ENCODE results near the gene HTRA1. TPM values are rescaled to one million over a fixed set of nuclear protein-coding genes. Genes with fewer than 3 reads are reported as not detected.

Gene HTRA1
- total and polyA plus RNA-seq, 10 of the 15 experiments (the other 5 are each of a cell fraction or from before 2014, with no cell fraction given), result 0.13 TPM; not detected in 9

GRCh38 chr10:122499012-122499411, 37.7 kb downstream of the HTRA1 start (continued):
- TF ChIP-seq, protein P1, sequence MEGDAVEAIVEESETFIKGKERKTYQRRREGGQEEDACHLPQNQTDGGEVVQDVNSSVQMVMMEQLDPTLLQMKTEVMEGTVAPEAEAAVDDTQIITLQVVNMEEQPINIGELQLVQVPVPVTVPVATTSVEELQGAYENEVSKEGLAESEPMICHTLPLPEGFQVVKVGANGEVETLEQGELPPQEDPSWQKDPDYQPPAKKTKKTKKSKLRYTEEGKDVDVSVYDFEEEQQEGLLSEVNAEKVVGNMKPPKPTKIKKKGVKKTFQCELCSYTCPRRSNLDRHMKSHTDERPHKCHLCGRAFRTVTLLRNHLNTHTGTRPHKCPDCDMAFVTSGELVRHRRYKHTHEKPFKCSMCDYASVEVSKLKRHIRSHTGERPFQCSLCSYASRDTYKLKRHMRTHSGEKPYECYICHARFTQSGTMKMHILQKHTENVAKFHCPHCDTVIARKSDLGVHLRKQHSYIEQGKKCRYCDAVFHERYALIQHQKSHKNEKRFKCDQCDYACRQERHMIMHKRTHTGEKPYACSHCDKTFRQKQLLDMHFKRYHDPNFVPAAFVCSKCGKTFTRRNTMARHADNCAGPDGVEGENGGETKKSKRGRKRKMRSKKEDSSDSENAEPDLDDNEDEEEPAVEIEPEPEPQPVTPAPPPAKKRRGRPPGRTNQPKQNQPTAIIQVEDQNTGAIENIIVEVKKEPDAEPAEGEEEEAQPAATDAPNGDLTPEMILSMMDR (IDR thresholded peaks at IDR 0.05 in 2 of 3, conservative IDR thresholded peaks at IDR 0.05 in 1 of 3; ENCODE audit: control insufficient read depth in 2 of 3, extremely low read depth in 1 of 3, insufficient read depth in 1 of 3, low read depth in 3 of 3, low read length in 3 of 3), result no peak

DNA sequence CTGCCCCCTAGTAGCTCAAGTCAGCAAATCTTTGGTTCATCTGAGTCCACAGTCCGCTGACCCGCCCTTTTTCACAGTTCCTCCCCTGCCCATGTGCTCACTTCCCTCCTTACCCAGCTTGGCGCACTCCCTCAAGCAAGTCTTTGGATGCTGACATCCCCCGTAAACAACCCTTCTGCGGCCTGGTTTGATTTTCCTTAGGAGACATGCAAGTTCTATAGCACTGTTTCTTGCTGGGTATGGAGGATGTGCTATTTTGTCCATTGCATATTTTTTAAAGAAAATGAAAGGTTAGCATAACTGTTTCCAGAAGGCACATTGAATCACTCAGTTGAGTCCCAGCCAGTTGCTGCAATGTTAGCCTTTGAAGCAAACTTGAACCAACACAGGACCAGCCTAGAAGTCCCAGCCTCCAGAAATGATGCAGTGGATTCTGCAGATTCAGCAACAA, 38.2 kb downstream of the HTRA1 start:
- no peaks in the 10 kb centered on the region for H3K79me2 ChIP-seq (ENCODE audit: control insufficient read depth, insufficient read depth, low read length)
- BruUV-seq (replicated peaks), result no TSS peak
- no peaks in the 10 kb centered on the region for H3K4me1 ChIP-seq (ENCODE audit: control insufficient read depth, insufficient read depth, low read length)
- DNase-seq (ENCODE audit: low read depth, low spot score) (no peak), FAIRE-seq (no peak), ATAC-seq (no peak)
- H4K20me1 ChIP-seq (ENCODE audit: control insufficient read depth, insufficient read depth), result no peaks in the 10 kb centered on the region
- H3K36me3 ChIP-seq (ENCODE audit: control insufficient read depth in 2 of 2, insufficient read depth in 2 of 2, low read length in 1 of 2), result no peaks in the 10 kb centered on the region
- H3K9me3 ChIP-seq (replicated peaks; ENCODE audit: control insufficient read depth, insufficient read depth, low read length), result no peaks in the 10 kb centered on the region
- WGBS (ENCODE audit: insufficient coverage, insufficient replicate concordance, low lambda C conversion rate, missing lambda C conversion rate), result 29% methylated on average over 5 of the region's 5 CpGs
- SMC1A ChIA-PET (ENCODE audit: uncharacterized antibody, unreplicated experiment), result no interaction called here
- H3K4me3 ChIP-seq, result no peak overlapping the region
- intact Hi-C loops (cut with micrococcal nuclease; ENCODE audit: unreplicated experiment), result no loop called here
- RAD21 ChIA-PET (ENCODE audit: unreplicated experiment), result no interaction called here
- H2AFZ ChIP-seq (ENCODE audit: control insufficient read depth, low read depth, low read length), result no peak overlapping the region
- in situ Hi-C loops (cut with MboI), result no loop called here
- CTCF ChIA-PET, result no interaction called here
- POLR2A ChIA-PET, result no interaction called here
- H3K27me3 ChIP-seq (replicated peaks in 1 of 2; ENCODE audit: control insufficient read depth in 2 of 2, insufficient read depth in 2 of 2, low read length in 1 of 2), result peaks cover 0 to 3% of the 10 kb centered on the region in 2 experiments
- H3K9ac ChIP-seq (ENCODE audit: control insufficient read depth, insufficient read depth, low read length), result no peak overlapping the region
- H3K4me2 ChIP-seq (ENCODE audit: control insufficient read depth, insufficient read depth), result no peak overlapping the region
- H3K27ac ChIP-seq (ENCODE audit: control insufficient read depth, insufficient read depth), result no peak overlapping the region
- TF ChIP-seq, protein P2, sequence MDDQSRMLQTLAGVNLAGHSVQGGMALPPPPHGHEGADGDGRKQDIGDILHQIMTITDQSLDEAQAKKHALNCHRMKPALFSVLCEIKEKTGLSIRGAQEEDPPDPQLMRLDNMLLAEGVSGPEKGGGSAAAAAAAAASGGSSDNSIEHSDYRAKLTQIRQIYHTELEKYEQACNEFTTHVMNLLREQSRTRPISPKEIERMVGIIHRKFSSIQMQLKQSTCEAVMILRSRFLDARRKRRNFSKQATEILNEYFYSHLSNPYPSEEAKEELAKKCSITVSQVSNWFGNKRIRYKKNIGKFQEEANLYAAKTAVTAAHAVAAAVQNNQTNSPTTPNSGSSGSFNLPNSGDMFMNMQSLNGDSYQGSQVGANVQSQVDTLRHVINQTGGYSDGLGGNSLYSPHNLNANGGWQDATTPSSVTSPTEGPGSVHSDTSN (IDR thresholded peaks at IDR 0.05; ENCODE audit: insufficient replicate concordance, low read depth, low read length), result no peak
- TF ChIP-seq IKZF1 (conservative IDR thresholded peaks at IDR 0.05), result no peak
- TF ChIP-seq ZNF384 (IDR thresholded peaks at IDR 0.05; ENCODE audit: borderline replicate concordance, low read depth, low read length), result no peak
- no peak for TF ChIP-seq MYC (IDR thresholded peaks at IDR 0.05; ENCODE audit: insufficient read depth, insufficient read length, insufficient replicate concordance, low read length, severe bottlenecking)
- no peak for TF ChIP-seq MTA3 (IDR thresholded peaks at IDR 0.05; ENCODE audit: borderline replicate concordance, low read length)
- no peak for TF ChIP-seq BCLAF1 (IDR thresholded peaks at IDR 0.05)
- no peak for TF ChIP-seq CBX3 (IDR thresholded peaks at IDR 0.05; ENCODE audit: borderline replicate concordance, low read depth)
- TF ChIP-seq PAX8 (IDR thresholded peaks at IDR 0.05), result no peak
- TF ChIP-seq RAD21 (IDR thresholded peaks at IDR 0.05; ENCODE audit: insufficient read depth, low read depth, low read length), result no peak
- TF ChIP-seq, protein P3, sequence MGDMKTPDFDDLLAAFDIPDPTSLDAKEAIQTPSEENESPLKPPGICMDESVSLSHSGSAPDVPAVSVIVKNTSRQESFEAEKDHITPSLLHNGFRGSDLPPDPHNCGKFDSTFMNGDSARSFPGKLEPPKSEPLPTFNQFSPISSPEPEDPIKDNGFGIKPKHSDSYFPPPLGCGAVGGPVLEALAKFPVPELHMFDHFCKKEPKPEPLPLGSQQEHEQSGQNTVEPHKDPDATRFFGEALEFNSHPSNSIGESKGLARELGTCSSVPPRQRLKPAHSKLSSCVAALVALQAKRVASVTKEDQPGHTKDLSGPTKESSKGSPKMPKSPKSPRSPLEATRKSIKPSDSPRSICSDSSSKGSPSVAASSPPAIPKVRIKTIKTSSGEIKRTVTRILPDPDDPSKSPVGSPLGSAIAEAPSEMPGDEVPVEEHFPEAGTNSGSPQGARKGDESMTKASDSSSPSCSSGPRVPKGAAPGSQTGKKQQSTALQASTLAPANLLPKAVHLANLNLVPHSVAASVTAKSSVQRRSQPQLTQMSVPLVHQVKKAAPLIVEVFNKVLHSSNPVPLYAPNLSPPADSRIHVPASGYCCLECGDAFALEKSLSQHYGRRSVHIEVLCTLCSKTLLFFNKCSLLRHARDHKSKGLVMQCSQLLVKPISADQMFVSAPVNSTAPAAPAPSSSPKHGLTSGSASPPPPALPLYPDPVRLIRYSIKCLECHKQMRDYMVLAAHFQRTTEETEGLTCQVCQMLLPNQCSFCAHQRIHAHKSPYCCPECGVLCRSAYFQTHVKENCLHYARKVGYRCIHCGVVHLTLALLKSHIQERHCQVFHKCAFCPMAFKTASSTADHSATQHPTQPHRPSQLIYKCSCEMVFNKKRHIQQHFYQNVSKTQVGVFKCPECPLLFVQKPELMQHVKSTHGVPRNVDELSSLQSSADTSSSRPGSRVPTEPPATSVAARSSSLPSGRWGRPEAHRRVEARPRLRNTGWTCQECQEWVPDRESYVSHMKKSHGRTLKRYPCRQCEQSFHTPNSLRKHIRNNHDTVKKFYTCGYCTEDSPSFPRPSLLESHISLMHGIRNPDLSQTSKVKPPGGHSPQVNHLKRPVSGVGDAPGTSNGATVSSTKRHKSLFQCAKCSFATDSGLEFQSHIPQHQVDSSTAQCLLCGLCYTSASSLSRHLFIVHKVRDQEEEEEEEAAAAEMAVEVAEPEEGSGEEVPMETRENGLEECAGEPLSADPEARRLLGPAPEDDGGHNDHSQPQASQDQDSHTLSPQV (IDR thresholded peaks at IDR 0.05), result no peak
- no peak for TF ChIP-seq YBX1 (IDR thresholded peaks at IDR 0.05)
- no peak for TF ChIP-seq JUNB (IDR thresholded peaks at IDR 0.05)

Measured in GM12878 (cell line).